T47D (cell line): ENCODE data around the gene PLXNA2.

ENCODE experiments used
- DNase-seq, 2 experiments: peaks; one replicate each; pipeline versions ENCODE4 v3.0.0 to v3.0.0-alpha.2; 2011 to 2012; ENCODE audit warnings: low read depth in 1 of 2, low spot score in 1 of 2
- JUND ChIP-seq: IDR thresholded peaks from 2 replicates; pipeline ENCODE4 v1.6.1; 2012; ENCODE audit warnings: low read depth
- in situ Hi-C: cut with HindIII; loops from 2 replicates; pipeline ENCODE4 v1.10.0; 2016; ENCODE audit warnings: low sequenced_read_pairs, low pct_unique_long_range_greater_than_20kb

PLXNA2 gene

GRCh38 chr1:207987164-207987563, 257.0 kb downstream of the PLXNA2 start:
- TF ChIP-seq JUND, result no peak
- in situ Hi-C loops, result no loop called here
- no peak for DNase-seq

GRCh38 chr1:207985996-207986395, 258.2 kb downstream of the PLXNA2 start:
- TF ChIP-seq JUND, result no peak
- in situ Hi-C loops, result no loop called here
- no peak for DNase-seq

GRCh38 chr1:207984831-207985572, 259.2 kb downstream of the PLXNA2 start:
- in situ Hi-C loops, result no loop called here
- TF ChIP-seq JUND, result no peak
- DNase-seq, result no peak

GRCh38 chr1:207983044-207983635, 261.0 kb downstream of the PLXNA2 start:
- TF ChIP-seq JUND, result no peak
- no peak for DNase-seq
- in situ Hi-C loops, result no loop called here

- TF ChIP-seq JUND, result no peak
- in situ Hi-C loops, result no loop called here
- peak in 1 of 2 experiments; percentile 25 for DNase-seq
Measured at GRCh38 chr1:207981976-207982375, 262.2 kb downstream of the PLXNA2 start.

GRCh38 chr1:207978441-207978840, 265.7 kb downstream of the PLXNA2 start:
- TF ChIP-seq JUND, result no peak
- in situ Hi-C loops, result no loop called here
- DNase-seq, result no peak

- DNase-seq, result no peak
- in situ Hi-C loops, result no loop called here
- no peak for TF ChIP-seq JUND
Measured at GRCh38 chr1:207977876-207978275, 266.3 kb downstream of the PLXNA2 start.

GRCh38 chr1:207973898-207974568, 270.2 kb downstream of the PLXNA2 start:
- no peak for TF ChIP-seq JUND
- DNase-seq, result no peak
- in situ Hi-C loops, result no loop called here

GRCh38 chr1:207972337-207972736, 271.8 kb downstream of the PLXNA2 start:
- TF ChIP-seq JUND, result no peak
- no peak for DNase-seq
- in situ Hi-C loops, result no loop called here
